Measurements from ENCODE around the gene TIAM2. TPM values are rescaled to one million over a fixed set of nuclear protein-coding genes. Genes with fewer than 3 reads are reported as not detected.

The TIAM2 gene
- total and polyA plus RNA-seq, 10 of the 15 experiments (the other 5 are each of a cell fraction or from before 2014, with no cell fraction given): 1.1 to 10.5 (median 2.3) TPM

- Histone ChIP-seq H3K9ac (ENCODE audit: control insufficient read depth, insufficient read depth, low read length) (no peak overlapping the region), H3K4me1 (ENCODE audit: control insufficient read depth, insufficient read depth, low read length) (peaks cover 4% of the 10 kb centered on the region; the same call in 1 of the 2 replicates), H3K36me3 (ENCODE audit: control insufficient read depth in 2 of 2, insufficient read depth in 2 of 2, low read length in 1 of 2) (peaks cover 14 to 27% of the 10 kb centered on the region in 2 experiments), H3K27me3 (replicated peaks in 1 of 2; ENCODE audit: control insufficient read depth in 2 of 2, insufficient read depth in 2 of 2, low read length in 1 of 2) (no peaks in the 10 kb centered on the region), H3K27ac (ENCODE audit: control insufficient read depth, insufficient read depth) (no peak overlapping the region), H3K4me3 (no peak overlapping the region), H3K79me2 (ENCODE audit: control insufficient read depth, insufficient read depth, low read length) (no peaks in the 10 kb centered on the region), H3K9me3 (replicated peaks; ENCODE audit: control insufficient read depth, insufficient read depth, low read length) (no peaks in the 10 kb centered on the region), H4K20me1 (ENCODE audit: control insufficient read depth, insufficient read depth) (no peaks in the 10 kb centered on the region), H3K4me2 (ENCODE audit: control insufficient read depth, insufficient read depth) (no peak overlapping the region), H2AFZ (ENCODE audit: control insufficient read depth, low read depth, low read length) (no peak overlapping the region)
- CTCF ChIA-PET: interaction anchor here (0.5 to 8.5 kb wide), 4 partner anchors 13 to 99 kb away, joined by 3 to 228 read pairs (median 5); no protein-coding TSS in a partner anchor
- in situ Hi-C loops (cut with MboI) (loop anchor here (5.0 kb wide), 3 partner anchors 75 to 575 kb away; no protein-coding TSS in a partner anchor), intact Hi-C loops (cut with micrococcal nuclease; ENCODE audit: unreplicated experiment) (no loop called here)
- FAIRE-seq (no peak), DNase-seq (ENCODE audit: low read depth, low spot score) (no peak), ATAC-seq (no peak)
- POLR2A ChIA-PET: no interaction called here
- TF ChIP-seq RFX5 (IDR thresholded peaks at IDR 0.05; ENCODE audit: low read depth, low read length) (no peak), ESRRA (IDR thresholded peaks at IDR 0.05; ENCODE audit: low read length) (no peak), HDAC6 (IDR thresholded peaks at IDR 0.05; ENCODE audit: unreplicated experiment) (no peak)
- RAD21 ChIA-PET (ENCODE audit: unreplicated experiment): no interaction called here
- WGBS (ENCODE audit: insufficient coverage, insufficient replicate concordance, low lambda C conversion rate, missing lambda C conversion rate): 98% methylated on average over 8 of the region's 8 CpGs
- BruUV-seq (replicated peaks): no TSS peak
- SMC1A ChIA-PET (ENCODE audit: uncharacterized antibody, unreplicated experiment): interaction anchor here (1.0 to 11.0 kb wide), 5 partner anchors 24 to 81 kb away, joined by 3 to 224 read pairs (median 5); no protein-coding TSS in a partner anchor
Observed at GRCh38 chr6:155252581-155252980, 257.5 kb downstream of the TIAM2 start.

- TF ChIP-seq STAT1 (conservative IDR thresholded peaks at IDR 0.05): no peak
- TF ChIP-seq GABPA (IDR thresholded peaks at IDR 0.05; ENCODE audit: low read depth): no peak
- no peak for TF ChIP-seq TBL1XR1 (IDR thresholded peaks at IDR 0.05; ENCODE audit: low read depth, low read length)
- TF ChIP-seq NFIC (IDR thresholded peaks at IDR 0.05; ENCODE audit: low read depth, low read length): no peak
- TF ChIP-seq NKRF (conservative IDR thresholded peaks at IDR 0.05): no peak
- no peak for TF ChIP-seq ATF2 (IDR thresholded peaks at IDR 0.05; ENCODE audit: low read length)
- no peak for TF ChIP-seq ZZZ3 (IDR thresholded peaks at IDR 0.05; ENCODE audit: control insufficient read depth, insufficient read length, low read depth)
- Histone ChIP-seq H3K36me3 (ENCODE audit: control insufficient read depth in 2 of 2, insufficient read depth in 2 of 2, low read length in 1 of 2) (peaks cover 11 to 32% of the 10 kb centered on the region in 2 experiments), H3K4me1 (ENCODE audit: control insufficient read depth, insufficient read depth, low read length) (no peaks in the 10 kb centered on the region), H3K27me3 (replicated peaks in 1 of 2; ENCODE audit: control insufficient read depth in 2 of 2, insufficient read depth in 2 of 2, low read length in 1 of 2) (no peaks in the 10 kb centered on the region), H3K27ac (ENCODE audit: control insufficient read depth, insufficient read depth) (no peak overlapping the region), H3K79me2 (ENCODE audit: control insufficient read depth, insufficient read depth, low read length) (no peaks in the 10 kb centered on the region), H3K9me3 (replicated peaks; ENCODE audit: control insufficient read depth, insufficient read depth, low read length) (no peaks in the 10 kb centered on the region), H2AFZ (ENCODE audit: control insufficient read depth, low read depth, low read length) (no peak overlapping the region), H4K20me1 (ENCODE audit: control insufficient read depth, insufficient read depth) (no peaks in the 10 kb centered on the region), H3K9ac (ENCODE audit: control insufficient read depth, insufficient read depth, low read length) (no peak overlapping the region), H3K4me3 (no peak overlapping the region), H3K4me2 (ENCODE audit: control insufficient read depth, insufficient read depth) (no peak overlapping the region)
- 95% methylated on average over 1 of the region's 1 CpG for WGBS (ENCODE audit: insufficient coverage, insufficient replicate concordance, low lambda C conversion rate, missing lambda C conversion rate)
- SMC1A ChIA-PET (ENCODE audit: uncharacterized antibody, unreplicated experiment): interaction anchor here (11.0 kb wide), 1 partner anchor 76 kb away, joined by 224 read pairs; no protein-coding TSS in a partner anchor
- POLR2A ChIA-PET: no interaction called here
- FAIRE-seq (no peak), DNase-seq (ENCODE audit: low read depth, low spot score) (no peak), ATAC-seq (no peak)
- intact Hi-C loops (cut with micrococcal nuclease; ENCODE audit: unreplicated experiment): no loop called here
- no TSS peak for BruUV-seq (replicated peaks)
- CTCF ChIA-PET: interaction anchor here (2.0 to 8.5 kb wide), 2 partner anchors 15 to 75 kb away, joined by 7 to 228 read pairs; no protein-coding TSS in a partner anchor
- in situ Hi-C loops (cut with MboI): loop anchor here (5.0 kb wide), 3 partner anchors 76 to 576 kb away; no protein-coding TSS in a partner anchor
- RAD21 ChIA-PET (ENCODE audit: unreplicated experiment): no interaction called here
Observed at GRCh38 chr6:155253337-155253736, 258.2 kb downstream of the TIAM2 start.

All from GM12878 (cell line).